B cell (primary cell): ENCODE results near the gene AGRN. TPM values are rescaled to one million over a fixed set of nuclear protein-coding genes. Genes with fewer than 3 reads are reported as not detected.

Source experiments
- ATAC-seq: fragments of 200-7000 bp; cut with Tn5 transposase; one replicate; pipeline ENCODE4 v1.10.0; 2021; ENCODE audit warnings: low read depth, mild to moderate bottlenecking, moderate number of reproducible peaks, moderate library complexity
- CTCF ChIA-PET: fragments of 350-600 bp; sonication (Branson Sonifier 250); formaldehyde crosslinking; loops from one replicate; lab custom pipeline; 2021; ENCODE audit warnings: antibody characterized with exemption, inconsistent platforms; lab: Charles Lee
- POLR2A ChIA-PET: fragments of 350-600 bp; sonication (Branson Sonifier 250); formaldehyde crosslinking; loops from one replicate; lab custom pipeline; 2021; ENCODE audit warnings: antibody characterized with exemption; lab: Charles Lee
- DNase-seq: peaks from one replicate; pipeline ENCODE4 v3.0.0; 2013
- H2AFZ ChIP-seq: 2 replicates; pipeline ENCODE4 v1.6.1; 2012; ENCODE audit warnings: mild to moderate bottlenecking, low read depth, low read length; ENCODE audit not compliant: insufficient read depth, poor library complexity, severe bottlenecking
- H3K27ac ChIP-seq, 2 donors: 1 replicate in 1 of 2; 2 replicates in 1 of 2; pipeline ENCODE4 v1.5.1; 2012 to 2013; ENCODE audit warnings: low read length in 2 of 2, mild to moderate bottlenecking in 2 of 2, moderate library complexity in 1 of 2
- H3K27me3 ChIP-seq, 4 experiments: fragments of 200-600 bp in 1 of 4; sonication (generic) in 1 of 4; replicated peaks in 1 of 4; 1 replicate in 2 of 4; 2 replicates in 2 of 4; pipeline versions ENCODE4 v1.6.1 to v1.7.0; 2013 to 2016; ENCODE audit warnings: low read length in 3 of 4, mild to moderate bottlenecking in 2 of 4, mixed read lengths in 1 of 4, moderate library complexity in 1 of 4; ENCODE audit not compliant: insufficient read depth in 4 of 4, control insufficient read depth in 3 of 4; ENCODE audit errors: control extremely low read depth in 1 of 4
- H3K36me3 ChIP-seq, 2 experiments: replicated peaks in 1 of 2; 1 replicate in 1 of 2; 2 replicates in 1 of 2; pipeline versions ENCODE4 v1.6.1 to v1.7.1; 2013; ENCODE audit warnings: low read length in 1 of 2; ENCODE audit not compliant: insufficient read depth in 2 of 2, control insufficient read depth in 1 of 2; ENCODE audit errors: control extremely low read depth in 1 of 2, extremely low read depth in 1 of 2
- H3K4me1 ChIP-seq, 2 donors: fragments of 200-600 bp in 1 of 2; sonication (generic) in 1 of 2; 1 replicate in 1 of 2; 2 replicates in 1 of 2; pipeline versions ENCODE4 v1.5.1 to v1.6.1; 2013 to 2017; ENCODE audit warnings: low read length in 2 of 2; ENCODE audit not compliant: control insufficient read depth in 2 of 2, insufficient read depth in 2 of 2
- H3K4me2 ChIP-seq: replicated peaks from 2 replicates; pipeline ENCODE3; 2012; ENCODE audit warnings: mild to moderate bottlenecking, low read depth, low read length; ENCODE audit not compliant: poor library complexity, severe bottlenecking
- H3K4me3 ChIP-seq, 5 experiments: fragments of 200-600 bp in 1 of 5; sonication (generic) in 1 of 5; 1 replicate in 3 of 5; 2 replicates in 2 of 5; pipeline versions ENCODE4 v1.5.1 to v1.7.0; 2011 to 2016; ENCODE audit warnings: low read length in 4 of 5, mild to moderate bottlenecking in 4 of 5, low read depth in 2 of 5, control low read depth in 1 of 5, moderate library complexity in 1 of 5; ENCODE audit not compliant: insufficient read depth in 1 of 5; ENCODE audit errors: control extremely low read depth in 1 of 5, extremely low read depth in 1 of 5
- H3K79me2 ChIP-seq: fragments of 200-600 bp; sonication (generic); one replicate; pipeline ENCODE4 v1.6.0; 2016; ENCODE audit warnings: low read length; ENCODE audit not compliant: control insufficient read depth, insufficient read depth
- H3K9ac ChIP-seq: fragments of 200-600 bp; sonication (generic); 2 replicates; pipeline ENCODE4 v1.6.1; 2017; ENCODE audit warnings: mild to moderate bottlenecking, low read length, moderate library complexity
- H3K9me3 ChIP-seq, 3 donors: one replicate each; pipeline versions ENCODE4 v1.6.1 to v1.7.1; 2013; ENCODE audit warnings: low read length in 2 of 3; ENCODE audit not compliant: control insufficient read depth in 2 of 3, insufficient read depth in 1 of 3; ENCODE audit errors: control extremely low read depth in 1 of 3
- H4K20me1 ChIP-seq: 2 replicates; pipeline ENCODE4 v1.6.0; 2012; ENCODE audit warnings: mild to moderate bottlenecking, low read length; ENCODE audit not compliant: insufficient read depth, control insufficient read depth, poor library complexity, severe bottlenecking
- H3K27ac Mint-ChIP-seq: one replicate; pipeline ENCODE4 v1.8.0; 2021; ENCODE audit warnings: mixed read lengths
- H3K27me3 Mint-ChIP-seq: one replicate; pipeline ENCODE4 v1.8.0; 2021; ENCODE audit warnings: mixed read lengths
- H3K4me1 Mint-ChIP-seq: one replicate; pipeline ENCODE4 v1.8.0; 2021; ENCODE audit warnings: mixed read lengths
- H3K4me3 Mint-ChIP-seq: one replicate; pipeline ENCODE4 v1.8.0; 2021; ENCODE audit warnings: mixed read lengths
- H3K9me3 Mint-ChIP-seq: one replicate; pipeline ENCODE4 v1.8.0; 2022; ENCODE audit warnings: mixed read lengths; ENCODE audit not compliant: insufficient read depth
- CTCF ChIP-seq: fragments of 200-600 bp; IDR thresholded peaks from one replicate; pipeline ENCODE4 v1.8.0; 2022; ENCODE audit warnings: antibody characterized with exemption, mild to moderate bottlenecking
- EZH2 ChIP-seq: IDR thresholded peaks from 2 replicates; pipeline ENCODE4 v1.6.1; 2012; ENCODE audit warnings: borderline replicate concordance, low read depth, mild to moderate bottlenecking, moderate library complexity, low read length; ENCODE audit not compliant: insufficient read depth, poor library complexity, severe bottlenecking
- WGBS: methylation state at CpG from one replicate; pipeline ENCODE4 v1.1.5; 2013; ENCODE audit warnings: missing lambda C conversion rate; ENCODE audit not compliant: insufficient coverage; 5-methylcytosine and 5-hydroxymethylcytosine counted together
- intact Hi-C: fragments of 100-400 bp; cut with micrococcal nuclease; formaldehyde crosslinking; loops from one replicate; pipeline ENCODE4 v1.10.0; 2022
- polyA plus RNA-seq: library from polyadenylated mRNA; depleted of rRNA; stranded (reverse); fragments of >200 nt; gene quantifications from 2 replicates; pipeline ENCODE4 v1.2.3, GENCODE V29; 2012
- total RNA-seq, 2 donors: library from RNA; stranded (reverse); fragments of 120-200 nt in 1 of 2; gene quantifications; 1 replicate in 1 of 2; 2 replicates in 1 of 2; pipeline versions ENCODE4 v1.2.3 to v1.2.4, GENCODE V29; 2013 to 2022

Gene AGRN
- total and polyA plus RNA-seq, 2 donors (not counting 1 experiment from before 2014, with no cell fraction given) = 7.3 to 31.3 TPM

- peaks cover 4% of the 10 kb centered on the region for H3K27me3 Mint-ChIP-seq
- H4K20me1 ChIP-seq = peaks cover 11% of the 10 kb centered on the region
- H2AFZ ChIP-seq = no peak overlapping the region
- 97% methylated on average over 33 of the region's 33 CpGs for WGBS
- ChIA-PET POLR2A (interaction anchor here (1.8 kb wide), 1 partner anchor 15 kb away, joined by 3 read pairs; no protein-coding TSS in a partner anchor), CTCF (interaction anchor here (2.5 kb wide), 1 partner anchor 11 kb away, joined by 9 read pairs; no protein-coding TSS in a partner anchor)
- H3K4me1 Mint-ChIP-seq = peaks cover 16% of the 10 kb centered on the region
- no peak for DNase-seq
- H3K27ac ChIP-seq = no peak overlapping the region
- no peak overlapping the region for H3K27ac Mint-ChIP-seq
- no peaks in the 10 kb centered on the region for H3K9me3 Mint-ChIP-seq
- H3K9ac ChIP-seq = no peak overlapping the region
- intact Hi-C loops = no loop called here
- TF ChIP-seq EZH2 = no peak
- TF ChIP-seq CTCF = no peak
- H3K9me3 ChIP-seq = peaks cover 0 to 7% (median 0%) of the 10 kb centered on the region in 3 donors
- H3K27me3 ChIP-seq = peaks cover 0 to 18% (median 6%) of the 10 kb centered on the region in 4 experiments
- H3K36me3 ChIP-seq = no peaks in the 10 kb centered on the region
- no peak overlapping the region for H3K4me3 Mint-ChIP-seq
- H3K4me3 ChIP-seq = no peak overlapping the region
- ATAC-seq = no peak
- H3K4me2 ChIP-seq = no peak overlapping the region
- H3K4me1 ChIP-seq = peaks cover 17% of the 10 kb centered on the region in 2 donors
- H3K79me2 ChIP-seq = no peaks in the 10 kb centered on the region
Measured at GRCh38 chr1:1043921-1044320, 24.0 kb downstream of the AGRN start.

DNA sequence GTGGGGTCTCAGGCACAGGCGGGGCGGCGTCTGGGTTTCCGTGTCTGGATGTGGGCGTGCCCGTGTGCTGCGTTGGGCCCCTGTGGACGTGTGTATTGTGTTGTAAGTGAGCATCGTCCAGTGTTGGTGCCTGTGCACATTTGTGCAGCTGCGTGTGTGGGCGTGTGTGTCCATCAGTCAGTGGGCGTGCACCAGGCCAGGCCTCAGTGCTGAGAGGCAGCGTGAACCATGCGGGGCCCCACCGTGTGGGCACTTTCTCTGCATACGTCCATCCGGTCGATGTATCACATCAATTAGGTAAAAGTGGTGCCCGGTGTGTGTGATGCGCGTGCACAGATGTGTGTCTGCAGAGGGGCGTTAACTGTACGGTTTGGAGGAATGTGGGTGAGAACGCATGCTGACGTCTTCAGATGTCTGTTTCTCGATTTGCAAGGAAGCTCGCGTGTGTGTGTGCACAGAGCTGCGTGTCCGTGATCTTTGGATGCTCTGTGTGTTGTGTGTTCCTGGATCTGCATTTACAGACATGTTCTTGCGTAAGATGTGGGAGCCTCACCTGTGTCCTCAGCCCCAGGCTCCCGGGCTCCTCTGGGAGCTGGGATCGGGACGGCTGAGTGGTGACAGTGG is 24.6 kb downstream of the AGRN start:
- Histone ChIP-seq H3K4me1 (peaks cover 10 to 11% of the 10 kb centered on the region in 2 donors), H3K4me2 (no peak overlapping the region), H3K27me3 (peaks cover 0 to 12% (median 3%) of the 10 kb centered on the region in 4 experiments), H3K4me3 (no peak overlapping the region), H3K79me2 (no peaks in the 10 kb centered on the region), H3K36me3 (no peaks in the 10 kb centered on the region), H3K9me3 (peaks cover 0 to 7% (median 0%) of the 10 kb centered on the region in 3 donors), H2AFZ (no peak overlapping the region), H3K27ac (no peak overlapping the region), H3K9ac (no peak overlapping the region), H4K20me1 (peaks cover 7% of the 10 kb centered on the region)
- Mint-ChIP-seq H3K4me1 (peaks cover 9% of the 10 kb centered on the region), H3K4me3 (peak overlapping the region; percentile 1), H3K27me3 (peaks cover 2% of the 10 kb centered on the region), H3K9me3 (no peaks in the 10 kb centered on the region), H3K27ac (no peak overlapping the region)
- ATAC-seq (no peak), DNase-seq (no peak)
- ChIA-PET POLR2A (interaction anchor here (0.5 to 1.8 kb wide), 2 partner anchors 15 to 37 kb away, joined by 3 read pairs; no protein-coding TSS in a partner anchor), CTCF (interaction anchor here (0.6 to 2.5 kb wide), 3 partner anchors 11 to 90 kb away, joined by 3 to 9 read pairs (median 3); no protein-coding TSS in a partner anchor)
- WGBS = 93% methylated on average over 33 of the region's 34 CpGs
- TF ChIP-seq EZH2 (no peak), CTCF (no peak)
- intact Hi-C loops = no loop called here
